Skin epidermis (tissue), 12 donors: ENCODE results near the gene HOXC5.
"Not testable (repeated sequence)": the region's sequence is repeated elsewhere in the genome, so short reads cannot be mapped to it uniquely, and the experiment has no call there.

Source experiments
- H3K27ac ChIP-seq, 21 experiments: fragments of 200-600 bp; sonication (generic) in 11 of 21; one replicate each; pipeline ENCODE4 v1.5.0; 2020; ENCODE audit warnings: mild to moderate bottlenecking in 3 of 21, inconsistent platforms in 2 of 21, moderate library complexity in 2 of 21
- H3K4me3 ChIP-seq, 7 experiments: fragments of 200-600 bp; sonication (generic) in 2 of 7; one replicate each; pipeline ENCODE4 v1.5.0; 2020; ENCODE audit warnings: inconsistent platforms in 2 of 7, mild to moderate bottlenecking in 2 of 7, moderate library complexity in 1 of 7

Gene HOXC5

DNA sequence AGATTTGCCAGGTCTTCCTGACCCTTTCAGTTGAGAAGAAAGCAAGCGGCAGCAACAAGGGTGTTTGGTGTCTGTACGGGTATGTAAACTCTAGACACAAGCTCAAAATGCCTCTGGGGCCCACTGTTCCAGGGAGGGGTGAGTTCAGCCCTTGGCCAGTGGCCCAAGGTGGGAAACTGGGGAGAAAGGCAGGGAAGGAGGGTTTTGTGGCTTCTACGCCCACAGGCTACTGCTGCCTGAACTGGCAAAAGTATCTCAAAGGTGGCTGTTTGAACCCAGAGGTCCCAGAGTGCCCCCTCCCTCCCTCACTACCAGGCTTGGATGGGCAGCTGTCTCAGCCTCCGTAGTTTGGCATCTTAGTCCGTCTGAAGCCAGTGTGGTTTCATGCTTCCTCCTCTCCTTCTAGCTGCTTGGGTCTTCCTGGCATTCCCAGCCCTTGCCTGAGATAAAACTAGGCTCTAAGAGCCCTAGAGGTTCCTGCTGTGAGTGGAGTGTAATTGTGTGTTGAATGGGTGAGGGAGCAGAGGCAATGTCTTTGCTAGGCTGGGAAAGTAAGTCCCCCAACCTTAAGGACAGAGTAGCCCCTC lies 5.5 kb downstream of the HOXC5 start:
- H3K27ac ChIP-seq: peak overlapping the region in 4 of 21 experiments; percentile 28 to 81 (median 57)
- no peak overlapping the region for H3K4me3 ChIP-seq

DNA sequence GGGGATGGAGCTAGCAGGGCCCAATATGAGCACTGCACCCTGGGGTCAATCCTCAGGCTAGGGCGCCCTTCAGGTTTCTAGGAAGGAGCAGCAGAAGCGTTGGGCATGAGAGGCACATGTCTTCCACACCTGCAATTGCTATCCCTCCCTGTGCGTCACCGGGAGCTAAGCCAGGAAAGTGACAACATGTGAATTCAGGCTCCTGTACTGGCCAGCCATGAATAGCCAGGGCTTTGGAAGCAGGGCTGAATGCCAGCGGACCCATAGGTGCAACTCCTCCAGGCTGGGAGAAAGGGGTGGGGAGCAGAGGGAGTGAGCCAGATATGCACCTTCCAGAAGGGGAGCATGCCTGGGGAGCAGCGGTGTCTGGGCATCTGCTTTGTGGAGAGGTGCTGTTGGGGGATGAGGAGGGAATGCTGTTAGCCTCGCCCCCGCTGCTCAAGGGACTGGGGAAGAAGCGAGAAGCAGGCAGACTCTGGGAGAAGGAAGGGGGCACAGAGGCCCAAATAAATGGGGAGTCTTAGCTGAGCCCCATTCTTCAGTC lies 6.1 kb downstream of the HOXC5 start:
- no peak overlapping the region for H3K4me3 ChIP-seq
- H3K27ac ChIP-seq: peak overlapping the region in 5 of 21 experiments; percentile 28 to 81 (median 55)

- Histone ChIP-seq H3K27ac (peak overlapping the region in 3 of 21 experiments; percentile 40 to 55 (median 50)), H3K4me3 (no peak overlapping the region)
Measured at GRCh38 chr12:54039417-54040147, 6.7 kb downstream of the HOXC5 start.

- peak overlapping the region in 2 of 21 experiments; percentile 40 to 55 for H3K27ac ChIP-seq
- H3K4me3 ChIP-seq: no peak overlapping the region
Measured at GRCh38 chr12:54040148-54040494, 7.3 kb downstream of the HOXC5 start.

DNA sequence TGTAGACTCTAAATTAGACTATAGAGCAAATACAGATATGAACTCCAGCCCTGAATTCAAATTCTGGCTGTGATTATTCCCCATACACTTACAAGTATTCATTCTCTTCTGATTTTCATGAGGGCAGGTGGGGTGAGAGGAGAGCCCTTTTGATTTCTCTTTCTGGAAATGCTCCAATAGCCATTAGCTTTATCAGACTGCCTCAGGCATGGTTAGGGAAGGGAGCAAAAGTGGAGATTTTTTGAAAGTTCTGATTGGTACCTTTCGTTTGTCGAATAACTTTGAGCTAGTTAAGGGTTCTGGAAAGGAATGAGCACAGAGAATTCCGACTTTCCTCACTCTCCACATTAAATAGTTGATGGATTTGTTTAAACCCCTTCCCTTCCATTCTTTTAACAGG lies 7.8 kb downstream of the HOXC5 start:
- no peak overlapping the region for H3K4me3 ChIP-seq
- H3K27ac ChIP-seq: no peak overlapping the region

- no peak overlapping the region for H3K27ac ChIP-seq
- no peak overlapping the region for H3K4me3 ChIP-seq
Measured at GRCh38 chr12:54041097-54041690, 8.3 kb downstream of the HOXC5 start.

DNA sequence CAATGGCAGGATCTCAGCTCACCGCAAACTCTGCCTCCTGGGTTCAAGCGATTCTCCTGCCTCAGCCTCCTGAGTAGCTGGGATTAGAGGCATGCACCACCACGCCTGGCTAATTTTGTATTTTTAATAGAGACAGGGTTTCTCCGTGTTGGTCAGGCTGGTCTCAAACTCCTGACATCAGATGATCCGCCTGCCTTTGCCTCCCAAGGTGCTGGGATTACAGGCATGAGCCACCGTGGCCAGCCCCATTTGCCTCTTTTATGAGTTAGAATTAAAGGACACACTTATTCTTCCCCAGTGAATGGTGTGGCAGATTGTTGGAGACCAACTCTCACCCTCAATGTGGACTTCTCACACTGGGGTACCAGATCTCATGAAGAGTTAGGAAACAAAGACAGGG lies 9.2 kb downstream of the HOXC5 start:
- not testable (repeated sequence) for H3K4me3 ChIP-seq, H3K27ac ChIP-seq

GRCh38 chr12:54042970-54043853 lies 10.4 kb downstream of the HOXC5 start:
- H3K4me3 ChIP-seq: no peak overlapping the region
- peak overlapping the region in 1 of 21 experiments; percentile 21 for H3K27ac ChIP-seq

- Histone ChIP-seq H3K27ac (no peak overlapping the region), H3K4me3 (no peak overlapping the region)
Measured at GRCh38 chr12:54044425-54045103, 11.7 kb downstream of the HOXC5 start.

- no peak overlapping the region for H3K27ac ChIP-seq
- H3K4me3 ChIP-seq: no peak overlapping the region
Measured at GRCh38 chr12:54045401-54045800, 12.6 kb downstream of the HOXC5 start.

- H3K4me3 ChIP-seq: no peak overlapping the region
- peak overlapping the region in 3 of 21 experiments; percentile 7 to 49 (median 10) for H3K27ac ChIP-seq
Measured at GRCh38 chr12:54045868-54046521, 13.1 kb downstream of the HOXC5 start.

- Histone ChIP-seq H3K27ac (peak overlapping the region in 3 of 21 experiments; percentile 18 to 60 (median 49)), H3K4me3 (peak overlapping the region in 1 of 7 experiments; percentile 16)
Measured at GRCh38 chr12:54046809-54047159, 13.9 kb downstream of the HOXC5 start.

DNA sequence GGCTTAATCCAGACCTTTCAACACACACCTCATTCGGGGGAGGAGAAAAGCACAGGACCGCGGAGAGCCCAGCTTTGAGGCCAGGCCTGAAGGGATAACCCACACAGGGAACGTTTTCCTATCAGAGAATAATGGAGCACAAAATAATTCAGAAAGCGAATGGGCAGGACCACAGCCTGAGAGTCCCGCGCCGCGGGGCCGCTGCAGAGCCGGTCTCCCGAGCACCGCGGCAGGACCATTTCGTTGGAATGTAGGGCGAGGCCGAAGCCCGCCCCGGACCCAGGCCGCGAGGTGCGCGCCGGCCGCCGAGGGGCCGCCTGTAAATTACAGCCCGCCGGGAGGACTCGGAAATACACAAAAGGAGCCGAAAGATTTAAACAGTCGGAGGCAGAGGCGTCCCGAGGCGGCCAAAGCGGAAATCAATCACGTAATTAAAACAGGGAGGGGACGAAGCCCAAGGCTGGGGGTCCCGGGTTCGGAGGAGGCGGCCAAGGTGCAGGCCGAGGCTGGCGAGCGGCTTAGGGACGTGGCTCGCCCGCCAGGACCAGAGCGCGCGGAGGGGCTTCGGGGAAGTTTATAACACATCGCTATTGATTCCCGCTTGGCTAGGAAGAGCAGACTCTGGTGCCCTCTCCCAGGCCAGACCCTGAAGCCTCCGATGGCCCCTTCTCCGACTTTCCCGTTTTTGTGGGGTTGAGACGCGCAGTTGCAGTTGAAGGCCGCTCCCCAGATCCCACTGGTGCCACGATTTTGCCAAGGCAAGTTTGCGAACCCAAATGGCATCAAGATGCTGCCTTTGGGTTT lies 14.5 kb downstream of the HOXC5 start:
- Histone ChIP-seq H3K27ac (peak overlapping the region in 3 of 21 experiments; percentile 18 to 60 (median 49)), H3K4me3 (peak overlapping the region in 1 of 7 experiments; percentile 16)

DNA sequence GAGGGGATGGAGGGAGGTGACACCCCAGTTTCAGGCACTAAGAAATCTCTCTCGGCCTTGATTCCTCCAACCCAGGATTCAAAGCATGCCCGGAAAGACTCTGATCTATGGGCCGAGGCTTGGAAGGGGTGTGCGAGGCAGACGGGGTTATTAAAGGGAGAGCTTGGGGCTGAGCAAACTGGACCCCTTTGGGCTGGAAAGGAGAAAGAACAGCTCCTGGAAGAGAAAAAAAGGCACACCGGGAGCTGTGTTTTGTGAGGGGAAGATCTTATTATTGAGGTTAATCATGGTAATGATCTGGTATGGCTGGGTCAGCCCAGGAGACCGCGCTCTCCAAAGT lies 15.1 kb downstream of the HOXC5 start:
- Histone ChIP-seq H3K4me3 (no peak overlapping the region), H3K27ac (peak overlapping the region in 3 of 21 experiments; percentile 18 to 60 (median 36))

DNA sequence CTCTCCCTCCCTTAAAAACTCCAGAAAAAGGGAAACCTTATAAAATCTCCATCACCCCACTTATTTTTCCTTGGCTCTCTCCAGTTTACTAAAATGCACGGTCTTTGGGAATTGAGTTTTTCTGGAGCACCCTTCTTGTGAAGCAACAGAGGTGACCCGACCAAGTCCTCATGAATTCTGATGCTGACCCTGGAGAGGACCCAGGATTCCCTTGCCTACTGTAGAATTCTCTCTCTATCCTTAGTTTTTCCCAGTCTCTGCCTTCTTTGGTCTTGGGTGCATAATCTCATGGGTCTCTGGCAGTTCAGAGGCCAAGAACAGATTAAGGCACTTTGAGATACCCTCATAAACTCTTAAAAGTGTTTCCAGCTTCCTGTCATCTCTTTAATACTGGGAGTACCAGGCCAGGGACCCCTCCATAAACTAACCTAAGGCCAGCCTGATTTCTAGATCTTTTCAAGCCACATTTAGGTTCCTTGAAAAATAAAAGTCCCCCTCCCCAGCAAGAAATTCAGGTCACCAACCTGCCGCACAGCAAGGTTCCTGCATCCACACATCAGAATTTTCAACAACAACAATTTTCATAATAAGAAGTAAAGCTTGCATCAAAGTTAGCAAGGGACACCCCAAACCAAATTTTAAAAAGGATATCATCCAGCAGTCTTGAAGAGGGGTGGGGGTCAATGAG lies 15.7 kb downstream of the HOXC5 start:
- Histone ChIP-seq H3K27ac (peak overlapping the region in 3 of 21 experiments; percentile 18 to 60 (median 36)), H3K4me3 (no peak overlapping the region)

GRCh38 chr12:54049108-54049507 lies 16.3 kb downstream of the HOXC5 start:
- Histone ChIP-seq H3K27ac (peak overlapping the region in 1 of 21 experiments; percentile 39), H3K4me3 (no peak overlapping the region)

DNA sequence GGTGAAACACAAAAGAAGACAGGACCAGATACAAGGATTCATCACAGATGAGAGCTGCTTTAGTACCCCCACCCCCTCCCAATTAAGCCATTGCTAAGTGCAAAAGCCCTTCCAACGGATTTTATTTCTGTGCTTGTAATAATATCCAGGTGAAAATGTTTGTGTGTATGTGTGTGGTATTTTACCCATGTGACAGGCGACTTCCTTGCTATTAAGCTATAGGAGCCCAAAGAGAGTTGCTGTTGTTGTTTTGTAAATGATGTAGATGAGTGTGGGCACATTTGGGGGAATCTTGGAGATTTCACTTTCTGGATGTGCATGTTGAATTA lies 17.6 kb downstream of the HOXC5 start:
- H3K27ac ChIP-seq: peak overlapping the region in 1 of 21 experiments; percentile 39
- H3K4me3 ChIP-seq: no peak overlapping the region
